Measurements from ENCODE around the gene MBD5. TPM values are rescaled to one million over a fixed set of nuclear protein-coding genes. Genes with fewer than 3 reads are reported as not detected.

MBD5 gene
- total and polyA plus RNA-seq, 2 of the 4 experiments (the other 2 are of a cell fraction) = 9.8 to 14.2 TPM

GRCh38 chr2:147980940-147981528 is 39.9 kb upstream of the MBD5 start:
- no peak for DNase-seq
- H3K4me2 ChIP-seq (ENCODE audit: low read depth, low read length) = no peak overlapping the region
- H2AK5ac ChIP-seq (ENCODE audit: low read depth, low read length) = no peak overlapping the region
- CTCF ChIA-PET = no interaction called here
- H3K79me1 ChIP-seq (ENCODE audit: low read depth in 1 of 2, low read length in 2 of 2) = peaks cover 24 to 28% of the 10 kb centered on the region in 2 experiments; a peak in 3 of 4 replicates
- dilution Hi-C loops (cut with HindIII; ENCODE audit: low sequenced_read_pairs, unreplicated experiment) (no loop called here), in situ Hi-C loops (cut with MboI; ENCODE audit: low sequenced_read_pairs) (loop anchor here (25.0 kb wide), 1 partner anchor 1006 kb away; no protein-coding TSS in a partner anchor), intact Hi-C loops (cut with micrococcal nuclease) (no loop called here)
- no peak overlapping the region for H3K56ac ChIP-seq (ENCODE audit: extremely low read depth, insufficient read depth, low read length)
- H3K9ac ChIP-seq (ENCODE audit: low read depth, low read length) = no peak overlapping the region
- H3K9me1 ChIP-seq (ENCODE audit: insufficient read depth, low read length) = no peaks in the 10 kb centered on the region
- H3K27ac ChIP-seq (ENCODE audit: insufficient read depth, low read length) = no peak overlapping the region
- no TSS peak for BruUV-seq (replicated peaks)
- H2AFZ ChIP-seq (replicated peaks; ENCODE audit: low read length, poor library complexity) = no peak overlapping the region
- no peak overlapping the region for H2BK120ac ChIP-seq (ENCODE audit: low read depth, low read length)
- no peak for ATAC-seq (ENCODE audit: low read depth)
- H3K27me3 ChIP-seq (ENCODE audit: control insufficient read depth, insufficient read depth, low read length) = no peaks in the 10 kb centered on the region
- no peak overlapping the region for H3K4me3 ChIP-seq (ENCODE audit: insufficient read depth, low read depth, low read length)
- H4K20me1 ChIP-seq (ENCODE audit: insufficient read depth, low read length) = peaks cover 6% of the 10 kb centered on the region; the same call in 1 of the 2 replicates
- no CpG with 5 or more reads among the region's 5 CpGs for WGBS, 2 experiments (ENCODE audit: extremely low coverage in 2 of 2, insufficient read length in 1 of 2)
- no peak overlapping the region for H2AK9ac ChIP-seq (replicated peaks; ENCODE audit: low read depth, low read length, poor library complexity)
- no peak for TF ChIP-seq NFE2L2 (IDR thresholded peaks at IDR 0.05; ENCODE audit: low read depth, low read length)
- no peak for TF ChIP-seq MXI1 (IDR thresholded peaks at IDR 0.05; ENCODE audit: borderline replicate concordance, low read depth, low read length)
- TF ChIP-seq FOS (IDR thresholded peaks at IDR 0.05; ENCODE audit: low read depth, low read length) = no peak
- no peak for TF ChIP-seq ELK1 (IDR thresholded peaks at IDR 0.05; ENCODE audit: borderline replicate concordance, low read depth, low read length)
- no peak overlapping the region for H3K23ac ChIP-seq (ENCODE audit: low read depth, low read length)
- POLR2A ChIA-PET (ENCODE audit: unreplicated experiment) = no interaction called here
- H3K4ac ChIP-seq (ENCODE audit: low read depth, low read length) = no peak overlapping the region
- H3K14ac ChIP-seq (replicated peaks; ENCODE audit: low read depth, low read length) = no peak overlapping the region
- H4K8ac ChIP-seq (ENCODE audit: low read depth in 2 of 2, low read length in 2 of 2) = no peak overlapping the region
- no peaks in the 10 kb centered on the region for H3K4me1 ChIP-seq (ENCODE audit: control insufficient read depth, insufficient read depth, low read length)
- H2BK15ac ChIP-seq (ENCODE audit: low read depth, low read length) = no peak overlapping the region
- no peak overlapping the region for H4K5ac ChIP-seq (ENCODE audit: low read depth, low read length)
- H3K18ac ChIP-seq (ENCODE audit: low read depth, low read length) = no peak overlapping the region
- H2BK20ac ChIP-seq (ENCODE audit: low read depth, low read length) = no peak overlapping the region
- no peak overlapping the region for H4K91ac ChIP-seq (ENCODE audit: insufficient read depth, low read depth, low read length)
- no peaks in the 10 kb centered on the region for H3K36me3 ChIP-seq (ENCODE audit: control insufficient read depth, insufficient read depth, low read length)
- H2BK5ac ChIP-seq (ENCODE audit: low read depth, low read length, poor library complexity, severe bottlenecking) = no peak overlapping the region
- no peaks in the 10 kb centered on the region for H3K9me3 ChIP-seq (ENCODE audit: control insufficient read depth, insufficient read depth, low read length)

Data from IMR-90 (cell line).